Measurements from ENCODE around the gene ITFG1.

DNA sequence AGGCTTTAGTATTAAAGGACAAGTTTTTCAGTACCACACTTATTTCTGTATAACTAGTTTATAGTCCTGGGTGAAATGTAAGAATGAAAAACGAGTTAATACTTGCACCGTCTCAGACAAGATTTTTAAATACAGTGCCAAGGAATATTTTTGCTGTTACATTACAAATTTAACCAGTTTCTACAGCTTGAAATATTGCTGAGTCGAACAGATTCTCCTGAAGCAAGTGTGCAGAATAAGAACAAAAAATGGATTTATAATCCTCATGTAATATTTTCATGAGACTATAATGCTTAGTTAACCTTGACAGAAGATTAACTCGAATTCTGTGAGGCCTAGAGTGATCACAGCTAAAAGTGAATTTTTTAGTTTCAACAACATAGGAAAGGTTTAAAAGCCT is 320.2 kb downstream of the ITFG1 start:
- TF ChIP-seq, protein P1, sequence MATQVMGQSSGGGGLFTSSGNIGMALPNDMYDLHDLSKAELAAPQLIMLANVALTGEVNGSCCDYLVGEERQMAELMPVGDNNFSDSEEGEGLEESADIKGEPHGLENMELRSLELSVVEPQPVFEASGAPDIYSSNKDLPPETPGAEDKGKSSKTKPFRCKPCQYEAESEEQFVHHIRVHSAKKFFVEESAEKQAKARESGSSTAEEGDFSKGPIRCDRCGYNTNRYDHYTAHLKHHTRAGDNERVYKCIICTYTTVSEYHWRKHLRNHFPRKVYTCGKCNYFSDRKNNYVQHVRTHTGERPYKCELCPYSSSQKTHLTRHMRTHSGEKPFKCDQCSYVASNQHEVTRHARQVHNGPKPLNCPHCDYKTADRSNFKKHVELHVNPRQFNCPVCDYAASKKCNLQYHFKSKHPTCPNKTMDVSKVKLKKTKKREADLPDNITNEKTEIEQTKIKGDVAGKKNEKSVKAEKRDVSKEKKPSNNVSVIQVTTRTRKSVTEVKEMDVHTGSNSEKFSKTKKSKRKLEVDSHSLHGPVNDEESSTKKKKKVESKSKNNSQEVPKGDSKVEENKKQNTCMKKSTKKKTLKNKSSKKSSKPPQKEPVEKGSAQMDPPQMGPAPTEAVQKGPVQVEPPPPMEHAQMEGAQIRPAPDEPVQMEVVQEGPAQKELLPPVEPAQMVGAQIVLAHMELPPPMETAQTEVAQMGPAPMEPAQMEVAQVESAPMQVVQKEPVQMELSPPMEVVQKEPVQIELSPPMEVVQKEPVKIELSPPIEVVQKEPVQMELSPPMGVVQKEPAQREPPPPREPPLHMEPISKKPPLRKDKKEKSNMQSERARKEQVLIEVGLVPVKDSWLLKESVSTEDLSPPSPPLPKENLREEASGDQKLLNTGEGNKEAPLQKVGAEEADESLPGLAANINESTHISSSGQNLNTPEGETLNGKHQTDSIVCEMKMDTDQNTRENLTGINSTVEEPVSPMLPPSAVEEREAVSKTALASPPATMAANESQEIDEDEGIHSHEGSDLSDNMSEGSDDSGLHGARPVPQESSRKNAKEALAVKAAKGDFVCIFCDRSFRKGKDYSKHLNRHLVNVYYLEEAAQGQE (IDR thresholded peaks at IDR 0.05; ENCODE audit: insufficient read depth in 1 of 2, low read depth in 2 of 2, low read length in 2 of 2): no peak
- TF ChIP-seq POLR2AphosphoS5 (IDR thresholded peaks at IDR 0.05; ENCODE audit: low read depth, low read length) (no peak), SIN3A (IDR thresholded peaks at IDR 0.05; ENCODE audit: borderline replicate concordance, insufficient read depth, low read length) (no peak), TAF1 (IDR thresholded peaks at IDR 0.05; ENCODE audit: borderline replicate concordance, insufficient read depth, low read length) (no peak), FOXP2 (optimal IDR thresholded peaks at IDR 0.05; ENCODE audit: borderline replicate concordance, extremely low read depth, extremely low read length, insufficient read depth) (no peak)
